IPS-NIHi7 (cell line): Measurements from ENCODE around the gene TTC34.
"Not testable (repeated sequence)": the region's sequence is repeated elsewhere in the genome, so short reads cannot be mapped to it uniquely, and the experiment has no call there.

Experiments used
- DNase-seq: peaks from one replicate; pipeline ENCODE4 v3.0.0; 2012; ENCODE audit warnings: mixed read lengths; ENCODE audit errors: extremely low spot score

Gene TTC34

DNA sequence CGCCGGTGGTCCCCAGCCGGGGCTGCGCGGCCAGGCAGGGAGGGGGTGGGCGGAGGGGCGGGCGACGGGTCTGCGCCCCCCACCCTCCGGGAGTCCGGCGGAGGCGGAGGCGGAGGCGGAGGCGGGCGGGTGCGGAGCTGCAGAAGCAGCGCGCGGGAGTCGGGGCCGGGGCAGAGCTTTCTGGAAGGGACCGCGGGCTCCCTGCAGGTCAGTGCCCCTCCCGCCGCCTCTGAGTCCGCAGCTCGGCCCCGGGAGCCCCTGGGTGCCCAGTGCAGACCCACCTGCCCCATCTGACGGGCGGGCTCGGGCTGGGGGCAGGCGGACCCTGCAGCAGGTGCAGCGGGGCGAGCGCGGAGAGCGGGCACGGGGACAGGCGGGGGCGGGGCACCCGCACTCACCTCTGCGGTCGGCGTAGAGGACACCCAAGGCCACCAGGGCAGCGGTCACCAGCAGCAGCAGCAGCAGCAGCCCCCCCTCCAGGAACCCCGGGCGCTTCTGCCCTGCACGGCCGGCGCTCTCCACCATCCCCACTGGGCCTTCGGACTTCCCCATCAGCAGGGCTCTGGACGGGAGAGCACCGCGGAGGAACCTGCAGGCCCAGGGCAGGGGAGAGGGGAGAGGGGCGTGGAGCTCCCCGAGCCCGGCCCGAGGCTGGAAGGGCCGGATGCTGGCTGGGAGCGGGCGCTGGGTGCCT, 172.4 kb downstream of the TTC34 start:
- no peak for DNase-seq

DNA sequence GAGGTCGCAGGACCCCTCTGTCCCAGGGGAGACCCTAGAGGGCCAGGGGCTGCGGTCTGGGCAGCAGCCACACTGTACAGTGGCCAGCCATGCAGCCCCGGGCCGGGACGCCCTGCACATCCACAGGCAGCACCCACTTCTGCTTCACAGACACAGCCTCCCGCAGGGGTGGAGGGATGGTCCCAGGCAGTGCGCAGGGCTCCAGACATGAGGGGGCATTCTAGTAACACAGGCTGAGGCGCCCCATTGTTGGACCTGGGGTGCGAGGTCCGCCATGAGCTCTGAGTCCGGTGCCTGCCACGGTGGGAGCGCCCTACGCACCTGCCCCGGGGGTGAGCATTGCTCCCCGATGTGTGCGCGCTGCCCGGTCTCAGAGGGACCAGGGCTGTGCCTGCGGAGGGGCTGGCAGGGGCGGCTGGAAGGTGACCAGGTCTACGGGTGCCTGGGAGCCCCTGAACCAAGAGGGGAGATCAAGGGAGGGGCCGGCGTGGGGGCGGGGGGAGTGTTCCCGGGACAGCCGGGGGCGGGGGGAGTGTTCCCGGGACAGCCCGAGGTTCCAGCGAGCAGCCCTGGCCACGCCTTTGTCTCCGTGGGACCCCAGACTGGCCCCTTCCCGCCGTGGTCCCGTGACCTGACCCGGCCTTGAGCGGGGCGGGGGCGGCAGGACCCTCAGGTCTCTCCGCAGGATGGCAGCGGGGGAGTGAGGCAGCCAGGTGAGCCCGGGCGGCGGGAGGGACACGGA, 173.1 kb downstream of the TTC34 start:
- DNase-seq = no peak

DNA sequence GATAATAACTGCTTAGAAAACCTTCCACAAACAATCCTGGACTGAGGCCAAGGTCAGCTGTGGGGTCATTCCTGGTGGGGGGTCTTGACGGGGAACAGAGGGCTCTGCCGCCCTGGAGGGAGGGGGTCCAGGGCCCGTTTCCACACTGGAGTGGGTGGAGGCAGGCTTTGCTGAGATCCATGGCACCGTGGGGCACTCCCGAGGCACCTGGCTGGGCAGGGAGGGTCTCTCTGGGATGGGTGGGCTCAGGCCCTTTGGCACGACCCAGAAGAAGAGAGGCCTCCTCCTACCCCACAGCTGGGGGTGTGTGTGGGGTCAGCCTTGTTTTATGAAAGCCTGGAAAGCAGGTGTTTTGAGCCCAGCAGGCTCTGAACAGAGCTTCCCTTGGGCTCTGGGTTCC, 173.7 kb downstream of the TTC34 start:
- DNase-seq = no peak

DNA sequence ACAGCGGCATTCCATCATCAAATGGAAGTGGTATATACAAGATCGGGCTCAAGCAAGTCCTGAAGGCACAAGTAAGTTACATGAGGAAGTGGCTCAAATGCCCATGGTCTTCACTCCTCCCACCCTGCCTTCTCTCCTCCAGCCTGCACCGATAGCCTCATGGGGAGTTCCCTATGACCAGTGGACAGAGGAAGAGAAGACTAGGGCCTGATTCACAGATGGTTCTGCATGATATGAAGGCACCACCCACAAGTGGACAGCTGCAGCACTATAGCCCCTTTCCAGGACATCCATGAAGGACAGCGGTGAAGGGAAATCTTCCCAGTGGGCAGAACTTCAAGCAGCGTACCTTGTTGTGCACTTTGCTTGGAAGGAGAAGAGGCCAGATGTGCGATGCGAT, 175.7 kb downstream of the TTC34 start:
- DNase-seq = not testable (repeated sequence)

DNA sequence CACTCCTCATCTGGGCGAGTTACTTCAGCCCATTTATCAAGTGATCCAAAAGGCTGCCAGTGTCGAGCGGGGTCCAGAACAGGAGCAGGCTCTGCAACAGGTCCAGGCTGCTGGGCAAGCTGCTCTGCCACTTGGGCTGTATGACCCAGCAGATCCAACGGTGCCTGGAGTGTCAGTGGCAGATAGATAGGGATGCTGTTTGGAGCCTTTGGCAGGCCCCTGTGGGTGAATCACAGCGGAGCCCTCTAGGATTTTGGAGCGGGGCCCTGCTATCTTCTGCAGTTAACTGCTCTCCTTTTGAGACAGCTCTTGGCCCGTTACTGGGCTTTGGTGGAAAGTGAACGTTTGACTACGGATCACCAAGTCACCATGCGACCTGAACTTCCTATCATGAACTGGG, 176.2 kb downstream of the TTC34 start:
- no peak for DNase-seq

DNA sequence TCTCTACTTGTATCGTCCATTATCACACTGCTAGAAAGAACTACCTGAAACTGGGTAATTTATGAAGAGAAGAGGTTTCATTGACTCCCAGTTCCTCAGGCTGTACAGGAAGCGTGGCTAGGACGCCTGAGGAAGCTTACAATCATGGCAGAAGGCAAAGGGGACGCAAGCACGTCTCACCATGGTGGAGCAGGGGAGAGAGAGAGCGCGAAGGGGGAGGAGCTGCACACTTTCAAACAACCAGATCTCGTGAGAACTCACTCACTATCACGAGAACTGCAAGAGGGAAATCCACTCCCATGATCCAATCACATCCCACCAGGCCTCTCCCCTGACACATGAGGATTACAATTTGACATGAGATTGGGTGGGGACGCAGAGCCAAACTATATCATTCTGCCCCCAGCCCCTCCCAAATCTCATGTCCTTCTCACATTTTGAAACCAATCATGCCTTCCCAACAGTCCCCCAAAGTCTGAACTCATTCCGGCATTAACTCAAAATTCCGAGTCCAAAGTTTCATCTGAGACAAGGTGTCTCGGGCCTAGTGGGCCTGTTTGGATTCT, 176.7 kb downstream of the TTC34 start:
- DNase-seq = no peak

DNA sequence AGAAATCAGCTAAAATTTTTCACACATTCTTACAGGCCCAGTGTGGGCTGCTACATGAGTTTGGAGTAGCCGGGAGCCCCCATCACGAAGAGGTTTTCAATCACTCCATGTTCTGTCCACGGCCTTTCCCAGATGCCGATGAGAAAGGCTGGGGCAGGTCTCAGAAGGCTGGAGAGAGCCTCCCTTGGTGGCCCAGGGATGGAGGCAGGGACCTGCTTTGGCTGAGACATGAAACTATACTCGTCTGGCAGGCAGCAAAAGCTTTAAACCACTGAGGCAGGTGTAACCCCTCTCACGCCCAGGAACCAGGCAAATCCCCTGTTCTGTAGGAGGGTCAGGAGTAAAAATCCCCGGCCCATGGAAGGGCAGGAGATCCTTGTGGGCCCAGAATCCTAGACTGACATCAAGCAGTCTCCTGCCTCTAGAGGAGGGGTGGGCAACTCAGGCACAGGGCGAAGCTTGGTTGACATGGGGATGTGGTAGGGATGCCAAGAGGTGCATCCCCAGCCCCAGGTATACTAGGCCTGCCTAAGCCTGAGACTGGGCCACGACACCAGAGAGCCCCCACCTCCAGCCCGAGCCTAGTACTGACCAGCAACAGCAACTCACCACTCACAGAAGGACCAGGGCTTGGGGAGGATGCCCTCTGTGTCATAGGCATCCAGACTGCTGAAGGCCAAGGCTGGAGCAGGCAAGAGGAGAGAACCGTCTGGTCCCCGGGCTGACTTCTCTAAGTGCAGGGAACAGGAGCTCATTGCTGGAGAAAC, 177.7 kb downstream of the TTC34 start:
- DNase-seq = no peak

DNA sequence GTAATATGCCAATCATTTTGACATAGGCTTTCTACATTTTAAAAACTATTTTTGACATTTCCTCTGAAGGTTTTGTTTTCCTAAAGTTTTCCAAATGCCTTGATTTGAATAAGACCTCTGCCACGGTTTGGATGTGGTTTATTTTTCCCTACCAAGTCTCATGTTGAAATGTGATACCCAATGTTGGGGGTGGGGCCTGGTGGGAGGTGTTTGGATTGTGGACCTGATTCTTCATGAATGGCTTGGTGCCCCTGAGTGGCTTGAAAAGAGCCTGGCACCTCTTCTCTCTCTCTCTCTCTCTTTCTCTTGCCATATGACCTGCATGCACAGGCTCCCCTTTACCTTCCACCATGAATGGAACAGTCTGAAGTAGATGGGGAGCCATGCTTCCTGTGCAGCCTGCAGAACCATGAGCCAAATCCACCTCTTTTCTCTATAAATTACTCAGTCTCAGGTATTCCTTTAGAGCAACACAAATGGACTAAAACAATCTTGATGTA, 183.5 kb downstream of the TTC34 start:
- no peak for DNase-seq

DNA sequence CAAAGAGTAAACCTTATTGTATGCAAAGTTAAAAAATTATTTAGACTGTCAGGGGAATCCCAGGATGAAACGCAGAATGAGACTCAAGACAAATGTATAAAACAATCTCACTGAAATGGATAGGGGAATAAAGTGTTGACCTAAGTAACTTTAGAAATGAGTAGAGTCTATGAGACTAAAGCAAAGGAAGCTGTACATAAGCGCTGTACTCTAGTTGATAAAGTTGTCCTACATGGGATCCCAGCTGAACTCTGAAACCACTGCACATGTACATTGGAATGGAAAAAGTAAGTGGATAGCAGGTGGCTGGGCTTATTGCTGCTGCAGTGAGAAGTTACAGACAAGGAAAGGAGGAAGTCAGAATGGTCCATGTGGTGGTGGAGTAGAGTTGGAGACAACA, 187.3 kb downstream of the TTC34 start:
- no peak for DNase-seq

DNA sequence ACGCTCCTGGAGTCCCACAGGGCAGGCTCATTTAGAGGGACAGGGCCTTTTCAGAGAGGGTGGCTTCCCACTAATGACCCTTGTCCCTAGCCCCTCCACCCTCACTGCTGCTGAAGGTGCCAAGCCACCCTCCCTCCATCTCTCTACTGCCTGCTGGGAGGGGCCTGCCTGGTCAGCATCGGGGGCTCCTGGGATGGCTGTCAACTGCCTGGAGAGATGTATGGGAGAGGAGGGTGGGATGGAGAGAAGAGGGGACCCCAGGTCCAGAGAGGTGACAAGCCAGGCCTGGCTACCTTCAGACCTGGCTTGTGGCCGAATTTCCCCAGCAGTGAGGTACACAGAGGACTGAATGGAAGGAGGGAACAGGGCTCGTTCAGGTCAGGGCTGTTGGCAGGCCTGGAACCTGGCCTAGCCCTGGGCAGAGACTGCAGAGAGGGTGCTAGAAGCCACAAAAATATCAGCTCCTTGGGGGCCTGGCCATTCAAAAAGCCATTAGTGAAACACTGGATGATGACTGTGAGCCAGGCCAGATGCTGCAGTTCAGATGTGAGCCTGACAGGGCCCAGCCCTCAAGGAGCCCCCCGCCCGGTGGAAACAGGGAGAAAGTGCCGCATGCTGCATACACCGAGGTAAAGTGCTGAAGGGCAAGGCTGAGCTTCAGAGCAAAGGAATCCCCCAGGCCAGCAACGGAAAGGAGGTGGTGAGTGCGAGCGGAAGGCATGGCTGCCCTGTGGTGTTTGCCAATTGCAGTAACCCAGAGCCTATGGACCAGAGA, 188.7 kb downstream of the TTC34 start:
- DNase-seq = no peak

DNA sequence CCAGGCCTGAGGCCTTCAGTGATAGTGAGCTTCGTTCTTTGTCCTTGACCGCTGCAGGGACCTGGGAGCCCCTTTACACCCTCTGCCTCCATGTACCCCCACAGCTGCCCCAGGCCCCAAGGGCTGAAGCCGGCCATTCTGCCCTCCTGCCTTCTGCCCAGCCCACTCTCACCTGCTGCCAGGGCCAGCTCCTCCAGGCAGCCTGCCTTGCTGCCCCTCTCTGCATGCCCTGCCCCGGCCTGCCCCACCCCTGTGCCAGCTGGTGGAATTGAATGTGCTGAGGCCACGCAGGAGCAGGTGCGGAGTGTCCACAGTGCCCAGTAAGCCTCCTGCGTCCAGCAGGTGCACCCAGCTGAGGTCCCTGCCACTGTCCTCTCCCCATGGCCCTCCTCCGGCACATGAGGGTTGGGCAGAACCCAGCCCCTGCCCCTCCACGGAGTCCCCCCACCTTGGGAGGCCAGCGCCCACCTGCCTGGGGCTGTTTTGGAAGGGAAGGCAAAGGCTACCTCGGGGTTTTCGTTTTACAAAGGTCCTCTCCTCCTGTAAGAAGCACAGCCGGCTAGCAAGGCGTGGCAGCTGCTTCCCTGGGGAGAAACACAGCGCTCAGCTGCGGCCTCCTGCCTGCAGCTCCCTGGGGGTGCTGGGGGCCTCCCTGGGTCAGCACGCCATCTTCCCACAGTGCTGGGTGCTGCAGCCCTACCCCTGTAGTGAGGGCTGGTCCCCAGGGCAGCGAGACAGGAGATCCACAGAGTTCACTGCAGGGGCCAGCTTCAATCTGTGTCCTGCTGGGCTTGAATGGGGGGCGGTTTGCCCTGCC, 189.7 kb downstream of the TTC34 start:
- DNase-seq = no peak

DNA sequence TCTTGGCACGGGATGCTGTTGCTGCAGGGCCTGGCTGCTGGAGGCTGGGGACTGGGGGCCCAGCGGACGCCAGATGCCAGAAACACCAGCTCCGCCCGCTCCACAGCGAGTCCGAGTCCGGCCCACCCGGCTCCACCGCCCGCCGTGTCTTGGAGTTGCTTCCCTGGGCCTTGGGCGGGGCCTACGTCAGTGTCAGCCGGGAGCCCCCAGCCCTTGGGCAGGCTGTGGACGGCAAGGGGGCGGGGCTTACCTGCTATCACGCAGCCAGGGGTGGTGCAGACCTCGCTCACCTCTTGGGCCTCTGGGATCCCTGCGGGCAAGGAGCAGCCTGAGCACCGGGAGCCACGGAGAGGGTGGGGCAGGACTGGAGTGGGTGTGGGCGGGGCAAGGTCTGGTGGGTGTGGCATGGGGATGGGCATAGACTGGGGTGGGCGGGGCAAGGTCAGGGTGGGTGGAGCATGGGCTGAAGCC, 190.4 kb downstream of the TTC34 start:
- peak; percentile 89 for DNase-seq

DNA sequence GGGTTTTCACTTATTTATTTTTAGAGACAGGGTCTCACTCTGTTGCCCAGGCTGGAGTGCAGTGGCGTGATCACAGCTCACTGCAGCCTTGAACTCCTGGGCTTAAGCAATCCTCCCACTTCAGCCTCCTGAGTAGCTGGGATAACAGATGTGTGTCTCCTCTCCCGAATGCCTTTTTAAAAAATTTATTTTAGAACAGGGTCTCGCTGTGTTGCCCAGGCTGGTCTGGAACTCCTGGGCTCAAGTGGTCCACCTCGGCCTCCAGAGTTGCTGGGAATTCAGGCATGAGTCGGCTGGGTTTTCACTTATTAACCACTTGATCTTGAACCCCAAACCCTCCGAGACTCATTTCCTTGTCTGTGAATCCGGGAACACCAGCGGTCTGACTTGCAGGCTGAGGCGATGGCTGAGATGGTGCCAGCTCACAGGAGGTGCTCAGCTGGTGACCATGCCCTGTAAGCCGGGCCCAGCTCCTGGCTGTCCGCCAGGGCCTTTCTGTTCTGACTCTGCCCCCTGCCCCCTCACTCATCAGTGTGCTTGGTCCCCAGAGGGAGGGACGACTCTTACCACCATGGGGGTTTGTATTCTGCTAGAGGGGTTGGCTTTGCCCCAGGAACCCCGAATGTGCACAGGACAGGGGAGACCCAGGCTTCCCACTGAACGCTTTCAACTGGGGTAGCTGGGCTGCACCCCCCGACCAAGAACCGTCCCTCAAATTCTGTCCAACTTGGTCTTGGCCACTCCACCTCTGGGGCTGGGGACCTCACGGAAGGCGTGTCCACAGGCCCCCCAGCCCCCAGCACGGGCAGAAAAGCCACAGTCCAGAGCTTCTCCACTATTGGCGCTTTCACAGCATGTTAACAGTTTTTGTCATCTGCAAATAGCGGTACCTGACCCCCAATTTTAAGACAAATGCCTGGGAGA, 191.2 kb downstream of the TTC34 start:
- no peak for DNase-seq

DNA sequence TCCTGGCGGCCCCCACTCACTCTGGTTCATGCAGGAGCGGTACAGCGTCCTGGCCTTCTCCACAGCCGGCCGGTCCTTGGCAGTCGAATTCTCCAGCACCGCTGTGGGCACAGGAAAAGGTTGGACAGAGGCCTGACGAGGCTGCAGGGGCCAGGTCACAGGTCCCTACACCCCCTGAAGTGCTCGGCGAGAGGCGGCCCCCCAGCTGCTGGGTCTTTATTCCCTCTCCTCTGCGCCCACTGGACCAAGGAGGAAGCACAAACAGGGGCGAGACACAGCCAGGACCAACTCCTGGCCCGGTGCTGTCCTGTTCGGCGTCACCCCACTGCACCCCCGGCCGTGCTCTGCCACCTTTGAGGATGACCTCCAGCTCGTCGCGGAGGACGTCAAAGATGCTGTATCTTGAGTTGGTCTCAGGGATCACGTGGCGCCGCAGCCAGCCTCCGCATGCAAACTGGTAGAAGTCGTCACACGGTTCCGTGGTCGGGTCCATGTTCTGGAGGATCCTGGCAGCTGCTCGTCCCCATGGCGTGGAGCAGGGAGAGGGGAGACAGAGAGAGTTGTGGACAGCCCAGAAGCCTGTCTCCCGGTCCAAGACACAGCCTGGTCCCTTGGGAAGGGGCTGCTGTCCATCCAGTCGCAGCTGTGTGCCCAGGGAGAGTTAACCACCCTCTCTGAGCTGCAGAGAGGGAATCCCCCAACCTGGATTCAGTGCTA, 192.0 kb downstream of the TTC34 start:
- no peak for DNase-seq

DNA sequence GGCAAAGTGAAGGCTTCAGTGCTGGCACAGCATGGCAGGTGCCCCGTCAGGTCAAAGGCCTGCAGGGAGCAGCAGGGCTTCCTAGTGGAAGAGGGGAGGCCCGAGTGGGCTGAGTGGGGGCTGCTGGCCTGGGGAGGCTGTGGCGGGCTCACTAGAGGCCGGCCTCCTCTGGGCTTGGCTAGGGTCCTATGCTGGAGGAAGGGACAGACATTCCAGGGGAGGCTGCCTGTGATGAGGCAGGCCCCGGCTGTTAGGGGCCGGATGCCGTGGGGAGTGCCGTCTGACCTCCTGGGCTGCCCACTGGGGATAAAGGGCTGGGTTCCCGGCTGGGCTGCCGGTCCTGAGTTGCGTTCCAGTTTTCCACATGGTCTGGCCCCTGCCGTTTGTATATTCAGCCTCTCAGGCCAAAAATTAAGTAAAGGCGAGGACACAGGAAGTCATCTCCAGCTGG, 193.8 kb downstream of the TTC34 start:
- DNase-seq = no peak

DNA sequence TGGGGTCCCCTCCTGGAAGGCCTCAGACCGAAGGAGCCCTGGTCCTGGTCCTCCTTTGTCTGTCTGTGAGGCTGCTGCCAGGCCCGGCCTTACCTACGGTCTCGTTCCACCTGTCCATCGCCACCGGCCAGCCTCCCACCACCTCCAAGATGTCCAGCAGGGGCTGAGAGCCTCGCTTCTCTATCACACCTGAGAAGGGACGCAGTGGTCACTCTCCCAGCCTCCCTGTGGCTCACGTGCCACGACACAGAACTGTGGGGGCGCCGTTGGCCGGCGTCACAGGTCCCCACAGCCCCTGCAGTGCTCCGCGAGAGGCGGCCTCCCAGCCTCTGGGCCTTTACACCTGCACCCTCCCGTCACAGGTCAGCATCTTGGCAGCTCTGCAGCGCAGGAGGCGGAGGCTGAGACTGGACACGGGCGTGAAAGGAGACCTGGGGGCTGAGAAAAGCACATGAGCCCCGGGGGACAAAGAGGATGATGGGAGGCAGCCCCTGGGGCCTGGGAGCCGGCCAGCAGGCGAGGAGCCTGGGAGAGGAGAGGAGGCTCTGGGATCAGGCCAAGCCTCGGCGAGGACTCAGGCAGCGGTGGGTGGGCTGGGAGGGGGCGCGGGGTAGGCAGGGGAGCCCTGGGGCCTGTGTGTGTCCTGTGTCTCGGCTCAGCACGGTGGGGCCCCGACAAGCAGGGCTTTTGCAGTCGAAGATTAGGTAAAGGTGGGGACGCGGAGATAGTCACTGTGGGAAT, 194.4 kb downstream of the TTC34 start:
- no peak for DNase-seq

DNA sequence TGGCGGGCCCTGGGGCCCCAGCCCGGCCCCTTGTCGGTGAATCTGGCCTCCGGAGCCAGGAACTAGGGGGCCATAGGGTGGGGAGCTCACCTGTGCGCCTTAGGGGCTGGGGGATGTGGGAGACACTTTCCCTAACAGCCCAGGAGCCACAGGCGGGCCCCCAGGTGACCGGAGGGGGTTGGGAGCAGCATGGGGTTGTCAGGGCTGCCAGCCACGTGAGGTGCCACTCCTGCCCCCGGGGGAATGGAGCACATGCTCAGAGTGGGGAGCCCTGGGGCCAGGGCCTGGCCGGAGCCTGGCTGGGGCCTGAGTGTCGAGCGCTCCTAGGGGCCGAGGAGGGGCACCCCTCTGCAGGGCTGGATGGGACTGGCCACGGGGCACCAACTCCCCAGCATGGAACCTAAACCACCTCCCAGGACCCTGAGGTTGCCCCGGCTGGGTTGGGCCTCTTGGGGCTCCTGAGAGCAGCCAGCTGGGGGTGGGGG, 195.1 kb downstream of the TTC34 start:
- DNase-seq = no peak
